ENCODE measurements around the gene GATA3. TPM values are rescaled to one million over a fixed set of nuclear protein-coding genes. Genes with fewer than 3 reads are reported as not detected.

The GATA3 gene
- 10 to 100 TPM; 24.4 to 27.2 TPM for total RNA-seq

- Mint-ChIP-seq H3K4me3 (peak within 1 kb of the TSS; percentile 89), H3K9me3 (no peaks in the 10 kb centered on the region), H3K36me3 (ENCODE audit: low read depth) (peaks cover 36% of the 10 kb centered on the region), H3K27ac (peak within 1 kb of the TSS; percentile 98), H3K27me3 (peaks cover 16% of the 10 kb centered on the region), H3K4me1 (ENCODE audit: low read depth) (peaks cover 36% of the 10 kb centered on the region)
- CTCF ChIA-PET = no interaction called here
- ATAC-seq (peak; percentile 50), DNase-seq (peak; percentile 90)
- TF ChIP-seq CTCF (IDR thresholded peaks at IDR 0.05) = no peak
- POLR2A ChIA-PET = no interaction called here
- intact Hi-C loops (cut with micrococcal nuclease) = loop anchor here (5.0 to 10.0 kb wide), 4 partner anchors 78 to 1040 kb away; no protein-coding TSS in a partner anchor
These were observed at the start of gene GATA3 for GRCh38 chr10:8054494-8055407. Gene GATA3, plus strand, starts transcription at chr10:8054688. Its CDS starts 968 bp downstream, at chr10:8055656.

GRCh38 chr10:8006274-8006999 is 48.1 kb upstream of the GATA3 start:
- Mint-ChIP-seq H3K27me3 (no peaks in the 10 kb centered on the region), H3K36me3 (ENCODE audit: low read depth) (peaks cover 35% of the 10 kb centered on the region), H3K27ac (no peak overlapping the region), H3K4me1 (ENCODE audit: low read depth) (no peaks in the 10 kb centered on the region), H3K9me3 (peaks cover 16% of the 10 kb centered on the region), H3K4me3 (no peak overlapping the region)
- DNase-seq (no peak), ATAC-seq (no peak)
- ChIA-PET CTCF (no interaction called here), POLR2A (no interaction called here)
- intact Hi-C loops (cut with micrococcal nuclease) = no loop called here
- TF ChIP-seq CTCF (IDR thresholded peaks at IDR 0.05) = no peak

GRCh38 chr10:8009031-8009430 is 45.5 kb upstream of the GATA3 start:
- intact Hi-C loops (cut with micrococcal nuclease) = no loop called here
- ChIA-PET POLR2A (interaction anchor here (0.7 to 1.2 kb wide), 2 partner anchors 23 to 1191 kb away, joined by 3 read pairs; no protein-coding TSS in a partner anchor), CTCF (interaction anchor here (0.7 kb wide), 1 partner anchor 147 kb away, joined by 3 read pairs; no protein-coding TSS in a partner anchor)
- TF ChIP-seq CTCF (IDR thresholded peaks at IDR 0.05) = no peak
- Mint-ChIP-seq H3K4me1 (ENCODE audit: low read depth) (no peaks in the 10 kb centered on the region), H3K27ac (no peak overlapping the region), H3K4me3 (no peak overlapping the region), H3K27me3 (no peaks in the 10 kb centered on the region), H3K9me3 (peaks cover 4% of the 10 kb centered on the region), H3K36me3 (ENCODE audit: low read depth) (peaks cover 21% of the 10 kb centered on the region)
- no peak for ATAC-seq
- DNase-seq = no peak

- intact Hi-C loops (cut with micrococcal nuclease) = no loop called here
- H3K4me1 Mint-ChIP-seq (ENCODE audit: low read depth) = no peaks in the 10 kb centered on the region
- ATAC-seq (no peak), DNase-seq (no peak)
- peaks cover 11% of the 10 kb centered on the region for H3K36me3 Mint-ChIP-seq (ENCODE audit: low read depth)
- no peak for TF ChIP-seq CTCF (IDR thresholded peaks at IDR 0.05)
- ChIA-PET POLR2A (no interaction called here), CTCF (no interaction called here)
- no peaks in the 10 kb centered on the region for H3K27me3 Mint-ChIP-seq
- no peaks in the 10 kb centered on the region for H3K9me3 Mint-ChIP-seq
- H3K4me3 Mint-ChIP-seq = no peak overlapping the region
- H3K27ac Mint-ChIP-seq = no peak overlapping the region
These were observed 41.5 kb upstream of the GATA3 start for GRCh38 chr10:8013006-8013405.

Measured in activated CD8-positive, alpha-beta T cell treated with anti-CD3 and anti-CD28 coated beads for 36 hours (primary cell).